Measurements from ENCODE around the gene PSEN1.

The PSEN1 gene

DNA sequence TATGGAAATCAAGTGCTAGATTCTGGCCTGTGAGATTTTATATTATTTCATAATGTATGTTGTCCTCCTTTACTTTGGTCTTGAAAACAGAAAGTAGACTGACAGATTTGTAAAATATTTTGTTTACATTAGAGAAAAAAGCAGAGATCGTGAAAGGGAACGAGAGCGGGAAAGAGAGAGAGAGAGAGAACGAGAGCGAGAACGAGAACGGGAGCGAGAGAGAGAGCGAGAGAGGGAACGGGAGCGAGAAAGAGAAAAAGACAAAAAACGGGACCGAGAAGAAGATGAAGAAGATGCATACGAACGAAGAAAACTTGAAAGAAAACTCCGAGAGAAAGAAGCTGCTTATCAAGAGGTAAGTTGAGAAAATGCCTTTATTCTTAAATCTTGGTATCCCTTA lies 30.6 kb upstream of the PSEN1 start:
- POLR2A ChIA-PET, result no interaction called here
- TF ChIP-seq, protein P1, sequence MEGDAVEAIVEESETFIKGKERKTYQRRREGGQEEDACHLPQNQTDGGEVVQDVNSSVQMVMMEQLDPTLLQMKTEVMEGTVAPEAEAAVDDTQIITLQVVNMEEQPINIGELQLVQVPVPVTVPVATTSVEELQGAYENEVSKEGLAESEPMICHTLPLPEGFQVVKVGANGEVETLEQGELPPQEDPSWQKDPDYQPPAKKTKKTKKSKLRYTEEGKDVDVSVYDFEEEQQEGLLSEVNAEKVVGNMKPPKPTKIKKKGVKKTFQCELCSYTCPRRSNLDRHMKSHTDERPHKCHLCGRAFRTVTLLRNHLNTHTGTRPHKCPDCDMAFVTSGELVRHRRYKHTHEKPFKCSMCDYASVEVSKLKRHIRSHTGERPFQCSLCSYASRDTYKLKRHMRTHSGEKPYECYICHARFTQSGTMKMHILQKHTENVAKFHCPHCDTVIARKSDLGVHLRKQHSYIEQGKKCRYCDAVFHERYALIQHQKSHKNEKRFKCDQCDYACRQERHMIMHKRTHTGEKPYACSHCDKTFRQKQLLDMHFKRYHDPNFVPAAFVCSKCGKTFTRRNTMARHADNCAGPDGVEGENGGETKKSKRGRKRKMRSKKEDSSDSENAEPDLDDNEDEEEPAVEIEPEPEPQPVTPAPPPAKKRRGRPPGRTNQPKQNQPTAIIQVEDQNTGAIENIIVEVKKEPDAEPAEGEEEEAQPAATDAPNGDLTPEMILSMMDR (IDR thresholded peaks at IDR 0.05; ENCODE audit: control extremely low read depth, extremely low read depth, low read depth, missing control alignments), result no peak
- CTCF ChIA-PET, result no interaction called here
- no peak for DNase-seq (ENCODE audit: extremely low spot score)

DNA sequence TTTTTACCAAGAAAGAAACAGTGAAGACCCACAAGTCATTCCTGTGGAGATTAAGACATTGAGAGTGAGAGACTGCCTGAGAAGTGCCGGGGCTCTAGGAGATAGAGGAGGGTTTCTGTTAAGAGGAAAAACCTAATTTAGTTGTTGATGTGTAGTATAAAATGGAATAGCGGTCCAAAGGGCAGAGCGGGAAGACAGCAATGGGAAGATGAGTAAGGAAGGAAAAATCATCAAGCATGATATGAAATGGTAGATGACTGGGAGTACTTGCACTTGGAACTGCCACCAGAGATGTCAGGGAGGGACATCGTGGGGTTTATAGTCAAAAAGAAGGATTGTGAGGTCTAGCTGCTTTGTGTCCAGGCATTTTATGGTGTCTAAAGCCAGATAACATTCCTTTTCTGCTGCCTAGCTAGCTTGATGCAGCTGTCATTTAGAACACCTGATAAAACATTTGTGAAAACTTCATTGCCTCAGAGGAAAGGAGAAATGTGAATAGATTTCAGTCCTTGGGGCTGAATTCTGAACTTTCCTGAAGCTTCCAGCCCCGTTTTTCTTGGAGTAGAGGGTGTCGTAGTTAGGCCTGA lies 20.1 kb upstream of the PSEN1 start:
- POLR2A ChIA-PET, result no interaction called here
- TF ChIP-seq, protein P1 (IDR thresholded peaks at IDR 0.05; ENCODE audit: control extremely low read depth, extremely low read depth, low read depth, missing control alignments), result no peak
- CTCF ChIA-PET, result interaction anchor here (1.1 to 1.2 kb wide), 2 partner anchors 10 to 12 kb away, joined by 3 read pairs; no protein-coding TSS in a partner anchor
- DNase-seq (ENCODE audit: extremely low spot score), result no peak

DNA sequence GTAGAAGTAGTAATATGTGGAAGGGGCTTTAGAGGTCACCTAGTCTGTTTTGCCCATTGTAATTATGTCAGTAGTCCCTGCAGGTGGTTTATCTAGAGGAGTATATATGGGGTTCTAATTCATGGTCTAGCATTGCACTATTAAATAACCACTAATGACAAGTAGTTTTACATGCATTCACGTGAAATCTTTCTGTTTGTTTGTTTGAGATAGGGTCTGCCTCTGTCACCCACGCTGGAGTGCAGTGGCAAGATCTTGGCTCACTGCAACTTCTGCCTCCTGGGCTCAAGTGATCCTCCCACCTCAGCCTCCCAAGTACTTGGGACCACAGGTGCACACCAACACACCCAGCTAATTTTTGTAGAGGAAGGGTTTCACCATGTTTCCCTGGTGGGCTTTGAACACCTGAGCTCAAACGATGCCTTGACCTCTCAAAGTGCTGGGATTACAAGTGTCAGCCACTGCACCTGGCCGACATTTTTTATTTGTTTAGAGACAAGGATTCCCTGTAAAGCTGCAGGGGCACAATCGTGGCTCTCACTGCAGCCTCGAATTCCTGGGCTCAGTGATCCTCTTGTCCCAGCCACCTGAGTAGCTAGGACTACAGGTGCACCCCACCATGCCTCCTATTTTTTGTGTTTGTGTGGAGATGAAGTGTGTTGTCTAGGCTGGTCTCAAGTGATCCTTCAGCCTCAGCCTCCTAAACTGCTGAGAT lies 12.0 kb upstream of the PSEN1 start:
- POLR2A ChIA-PET, result no interaction called here
- CTCF ChIA-PET, result interaction anchor here (0.9 kb wide), 1 partner anchor 10 kb away, joined by 3 read pairs; no protein-coding TSS in a partner anchor
- no peak for DNase-seq (ENCODE audit: extremely low spot score)
- TF ChIP-seq, protein P1 (IDR thresholded peaks at IDR 0.05; ENCODE audit: control extremely low read depth, extremely low read depth, low read depth, missing control alignments), result no peak

DNA sequence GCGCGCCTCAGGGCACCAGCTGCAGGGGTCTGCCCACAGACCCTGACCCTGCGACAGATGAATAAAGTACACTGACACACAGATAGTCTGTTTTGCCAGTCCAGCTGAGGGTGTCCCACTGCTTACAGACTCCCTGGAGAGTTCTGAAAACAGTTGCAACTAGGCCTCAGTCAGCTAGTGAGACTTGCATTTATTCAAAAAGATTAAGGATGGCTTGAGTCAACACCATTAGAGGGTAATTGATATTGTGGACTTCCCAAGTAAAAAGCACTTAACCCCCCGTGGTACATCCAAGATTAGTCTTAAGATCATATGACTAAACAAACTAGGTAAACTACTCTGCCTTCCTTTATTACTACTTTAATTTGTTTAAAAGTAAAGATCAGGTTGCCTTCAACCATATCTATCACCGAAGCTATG lies 11.1 kb upstream of the PSEN1 start:
- DNase-seq (ENCODE audit: extremely low spot score), result no peak
- ChIA-PET POLR2A (no interaction called here), CTCF (interaction anchor here (0.9 to 1.2 kb wide), 2 partner anchors 9 to 11 kb away, joined by 3 read pairs; no protein-coding TSS in a partner anchor)
- TF ChIP-seq, protein P1 (IDR thresholded peaks at IDR 0.05; ENCODE audit: control extremely low read depth, extremely low read depth, low read depth, missing control alignments), result no peak

DNA sequence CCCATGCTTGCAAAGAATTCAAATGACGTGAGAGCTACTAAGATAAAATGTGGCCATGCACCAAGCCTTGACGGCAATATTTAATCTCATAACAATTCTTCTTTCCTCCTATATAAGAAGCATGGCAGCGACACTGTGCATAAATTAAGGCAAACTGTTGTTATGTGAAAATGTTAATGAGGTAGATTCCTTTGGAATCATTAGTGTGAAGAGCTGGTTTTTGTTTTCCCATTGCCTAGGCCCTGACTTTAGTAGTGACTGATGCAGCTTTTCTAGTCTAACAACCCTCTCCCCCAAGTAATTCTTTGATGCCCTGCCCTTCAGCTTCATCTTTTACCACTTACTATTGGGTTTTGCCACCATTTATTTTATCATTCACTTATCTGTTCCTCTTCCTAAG lies 10.6 kb upstream of the PSEN1 start:
- no peak for DNase-seq (ENCODE audit: extremely low spot score)
- POLR2A ChIA-PET, result no interaction called here
- CTCF ChIA-PET, result interaction anchor here (1.2 kb wide), 1 partner anchor 9 kb away, joined by 3 read pairs; no protein-coding TSS in a partner anchor
- TF ChIP-seq, protein P1 (IDR thresholded peaks at IDR 0.05; ENCODE audit: control extremely low read depth, extremely low read depth, low read depth, missing control alignments), result no peak

DNA sequence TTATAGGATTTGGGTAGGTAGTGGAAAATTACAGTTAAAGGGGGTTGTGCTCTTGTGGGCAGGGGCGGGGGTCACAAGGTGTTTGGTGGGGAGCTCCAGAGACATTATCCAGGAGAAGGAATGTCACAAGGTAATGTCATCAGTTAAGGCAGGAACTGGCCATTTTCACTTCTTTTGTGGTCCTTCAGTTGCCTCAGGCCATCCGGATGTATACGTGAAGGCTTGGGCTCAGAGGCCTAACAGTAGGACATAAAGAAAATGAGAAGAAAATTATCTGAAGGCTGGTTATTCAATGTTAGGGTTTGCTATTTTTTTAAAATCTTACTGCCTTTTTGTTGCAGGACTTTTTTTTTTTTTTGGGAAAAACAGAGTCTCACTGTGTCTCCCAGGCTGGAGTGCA lies 2.5 kb upstream of the PSEN1 start:
- CTCF ChIA-PET, result no interaction called here
- TF ChIP-seq, protein P1 (IDR thresholded peaks at IDR 0.05; ENCODE audit: control extremely low read depth, extremely low read depth, low read depth, missing control alignments), result no peak
- POLR2A ChIA-PET, result no interaction called here
- DNase-seq (ENCODE audit: extremely low spot score), result no peak
